KG1 (cell line): Measurements from ENCODE around the gene AUTS2.
"Not testable (repeated sequence)": the region's sequence is repeated elsewhere in the genome, so short reads cannot be mapped to it uniquely, and the experiment has no call there.

Experiments
- DNase-seq: peaks from one replicate; lab custom pipeline; 2025; lab: John Stamatoyannopoulos, UW

The AUTS2 gene

GRCh38 chr7:70579397-70580097 lies 981.3 kb downstream of the AUTS2 start:
- no peak for DNase-seq

- no peak for DNase-seq
Observed at GRCh38 chr7:70580161-70580560, 981.9 kb downstream of the AUTS2 start.

- DNase-seq: no peak
Observed at GRCh38 chr7:70582927-70583895, 984.9 kb downstream of the AUTS2 start.

- DNase-seq: no peak
Observed at GRCh38 chr7:70583965-70584883, 985.9 kb downstream of the AUTS2 start.

GRCh38 chr7:70585071-70585470 lies 986.8 kb downstream of the AUTS2 start:
- no peak for DNase-seq

- no peak for DNase-seq
Observed at GRCh38 chr7:70586822-70587221, 988.5 kb downstream of the AUTS2 start.

GRCh38 chr7:70587739-70588138 lies 989.5 kb downstream of the AUTS2 start:
- no peak for DNase-seq

- no peak for DNase-seq
Observed at GRCh38 chr7:70588191-70588921, 990.1 kb downstream of the AUTS2 start.

- DNase-seq: no peak
Observed at GRCh38 chr7:70589010-70589409, 990.7 kb downstream of the AUTS2 start.

- no peak for DNase-seq
Observed at GRCh38 chr7:70589590-70589989, 991.3 kb downstream of the AUTS2 start.

- no peak for DNase-seq
Observed at GRCh38 chr7:70590126-70590854, 992.0 kb downstream of the AUTS2 start.

GRCh38 chr7:70591643-70592042 lies 993.4 kb downstream of the AUTS2 start:
- DNase-seq: no peak

- DNase-seq: no peak
Observed at GRCh38 chr7:70592171-70592570, 993.9 kb downstream of the AUTS2 start.

GRCh38 chr7:70594170-70594569 lies 995.9 kb downstream of the AUTS2 start:
- DNase-seq: no peak

- not testable (repeated sequence) for DNase-seq
Observed at GRCh38 chr7:70594885-70595284, 996.6 kb downstream of the AUTS2 start.

- no peak for DNase-seq
Observed at GRCh38 chr7:70595370-70595754, 997.1 kb downstream of the AUTS2 start.

- DNase-seq: no peak
Observed at GRCh38 chr7:70595755-70596597, 997.7 kb downstream of the AUTS2 start.

- DNase-seq: no peak
Observed at GRCh38 chr7:70596598-70596913, 998.3 kb downstream of the AUTS2 start.

- DNase-seq: no peak
Observed at GRCh38 chr7:70597066-70597465, 998.8 kb downstream of the AUTS2 start.

- no peak for DNase-seq
Observed at GRCh38 chr7:70598976-70599375, 1000.7 kb downstream of the AUTS2 start.
